Measurements from ENCODE around the gene CPSF3. TPM values are rescaled to one million over a fixed set of nuclear protein-coding genes. Genes with fewer than 3 reads are reported as not detected.

The CPSF3 gene
- total RNA-seq (2014; rRNA removed; shearing (Covaris generic)) (34.0 and 39.6 TPM in 2 replicates), polyA plus RNA-seq (2016; fragmentation: Nextera tagmentation; extraction: Ambion mirVana) (37.7 and 40.3 TPM in 2 replicates)

DNA sequence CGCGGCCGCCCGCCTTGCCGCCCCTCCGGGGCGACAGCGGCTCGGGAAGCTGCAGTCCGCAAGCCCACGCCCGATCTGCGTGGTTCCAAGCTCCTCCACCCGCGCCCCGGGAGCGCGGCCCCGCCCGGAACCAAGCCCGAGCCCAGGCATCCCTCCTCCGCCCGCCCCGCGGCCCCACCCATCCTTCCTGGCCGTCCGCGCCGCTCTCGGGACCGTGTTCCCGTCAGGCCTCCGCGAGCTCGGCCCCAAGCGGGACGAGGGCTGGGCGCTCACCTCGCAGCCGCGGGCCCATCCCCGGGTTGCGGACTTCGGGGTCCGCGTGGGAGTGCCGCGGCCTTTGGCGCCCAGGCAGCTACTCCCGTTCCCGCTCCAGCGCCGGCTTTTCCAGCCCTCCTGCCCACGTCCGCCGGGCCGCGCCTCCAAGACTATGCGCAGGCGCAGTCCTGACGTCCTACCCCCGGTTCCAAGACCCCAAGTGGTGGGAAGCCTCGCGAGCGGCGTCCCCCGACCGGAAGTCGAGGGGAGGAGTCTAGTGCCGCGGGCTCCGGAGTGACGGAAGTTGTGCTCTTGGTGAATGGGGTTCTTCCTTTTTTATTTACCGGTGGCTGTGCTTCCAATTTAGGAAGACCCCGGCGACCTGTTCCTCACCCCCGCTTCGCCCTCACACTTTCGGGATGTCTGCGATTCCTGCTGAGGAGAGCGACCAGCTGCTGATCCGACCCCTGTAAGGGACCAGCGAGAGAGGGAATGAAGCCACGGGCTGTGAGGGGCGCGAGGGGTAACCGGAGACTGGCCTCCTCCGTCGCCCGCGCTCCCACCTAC is at the start of gene CPSF3, which contains the start of gene ITGB1BP1:
Gene CPSF3 (plus strand): TSS at position 555 of the 822 bp plus-strand sequence. CDS start 120 bp downstream, at position 675.
Gene ITGB1BP1 (minus strand): TSS at position 429 of the 822 bp plus-strand sequence. CDS start 4,831 bp downstream, outside the sequence.
- Histone ChIP-seq H3K4me3 (peak within 1 kb of the TSS; percentile 98), H3K79me2 (ENCODE audit: insufficient read depth) (peaks cover 90% of the 10 kb centered on the region), H3K9ac (peak within 1 kb of the TSS; percentile 96), H3F3A (ENCODE audit: insufficient read depth) (no peaks in the 10 kb centered on the region), H3K4me1 (ENCODE audit: insufficient read depth) (peaks cover 15% of the 10 kb centered on the region), H4K20me1 (ENCODE audit: insufficient read depth) (no peaks in the 10 kb centered on the region), H3K4me2 (ENCODE audit: unreplicated experiment) (peak within 1 kb of the TSS; percentile 95), H2AFZ (peak within 1 kb of the TSS; percentile 96), H3K27me3 (replicated peaks; ENCODE audit: insufficient read depth) (no peaks in the 10 kb centered on the region), H3K9me2 (ENCODE audit: insufficient read depth) (no peaks in the 10 kb centered on the region), H3K9me3 (ENCODE audit: low read depth) (no peaks in the 10 kb centered on the region), H3K36me3 (ENCODE audit: low read depth) (no peaks in the 10 kb centered on the region), H3K27ac (peak within 1 kb of the TSS; percentile 83)
- TF ChIP-seq EZH2 (IDR thresholded peaks at IDR 0.05; ENCODE audit: insufficient read depth, poor library complexity, severe bottlenecking): no peak
- TF ChIP-seq EZH2phosphoT487 (IDR thresholded peaks at IDR 0.05; ENCODE audit: insufficient read depth, low read depth): no peak
- DNase-seq: peak; percentile 99
- WGBS, 2 experiments (ENCODE audit: low coverage in 1 of 2, low lambda C conversion rate in 2 of 2, missing lambda C conversion rate in 2 of 2): 1 to 3% methylated on average over 58 to 73 of the region's 91 CpGs
- in situ Hi-C loops (cut with MboI): no loop called here

DNA sequence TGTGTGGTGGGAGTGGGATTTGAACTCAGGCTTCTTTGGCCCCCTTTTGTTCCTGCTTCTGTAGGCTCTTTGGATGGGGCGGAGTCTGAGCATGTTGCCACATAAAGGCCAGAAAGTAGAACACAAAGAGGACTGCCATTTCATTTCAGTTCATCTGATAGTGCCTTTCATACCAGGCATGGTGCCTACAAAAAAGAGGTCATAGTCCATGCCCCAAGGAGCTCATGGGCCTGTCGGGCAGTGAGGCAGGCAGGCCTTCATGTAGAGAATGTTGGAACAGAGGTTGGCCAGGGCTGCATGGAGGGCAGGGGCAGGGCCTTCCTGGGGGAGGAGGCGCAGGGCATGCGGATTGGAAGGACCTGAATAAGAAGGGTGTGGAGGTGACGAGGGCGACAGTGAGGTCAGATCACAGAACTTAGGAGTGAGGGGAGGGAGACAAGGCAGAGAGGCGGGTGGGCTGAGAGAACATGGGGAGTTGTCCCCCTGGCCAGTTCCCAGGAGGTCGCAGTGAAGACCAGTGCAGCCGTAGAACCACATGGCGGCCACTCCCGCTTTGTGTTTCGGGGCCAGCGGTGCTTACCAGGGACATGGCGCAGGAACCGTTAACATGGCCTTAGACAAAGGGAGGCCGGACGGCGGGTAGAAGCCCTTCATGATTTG is 49.3 kb upstream of the CPSF3 start:
- 95% methylated on average over 14 to 18 of the region's 18 CpGs for WGBS, 2 experiments (ENCODE audit: low coverage in 1 of 2, low lambda C conversion rate in 2 of 2, missing lambda C conversion rate in 2 of 2)
- H3K9me3 ChIP-seq (ENCODE audit: low read depth): no peaks in the 10 kb centered on the region

DNA sequence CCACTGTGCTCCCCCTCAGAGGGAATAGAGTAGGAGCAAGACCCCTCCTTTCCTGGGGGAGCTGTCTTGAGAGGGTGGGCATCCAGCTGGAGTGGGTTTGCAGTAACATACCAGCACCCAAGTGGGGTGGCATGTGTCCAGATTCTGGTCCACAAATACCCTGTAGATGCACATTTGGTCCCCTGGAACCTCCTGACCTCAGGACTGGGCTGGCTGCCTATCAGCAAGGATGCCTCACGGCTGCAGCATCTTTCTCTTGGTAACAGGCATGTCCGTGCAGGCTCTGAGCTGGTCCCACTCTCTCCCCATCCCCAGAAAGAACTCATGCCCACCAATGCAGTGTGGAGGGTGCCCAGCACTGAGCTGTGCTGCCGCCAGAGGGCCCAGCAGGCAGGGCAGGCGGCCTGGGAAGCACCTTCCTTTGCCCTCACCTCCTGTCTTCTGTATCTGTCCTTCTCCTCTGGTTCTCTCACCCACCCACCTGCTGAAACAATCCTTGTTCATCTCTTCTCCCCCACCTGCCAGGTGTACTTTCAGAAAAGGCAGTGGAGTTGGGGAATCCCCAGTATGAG is 47.5 kb upstream of the CPSF3 start:
- DNase-seq: no peak
- H3K27me3 ChIP-seq (replicated peaks; ENCODE audit: insufficient read depth): no peaks in the 10 kb centered on the region
- H3F3A ChIP-seq (ENCODE audit: insufficient read depth): peaks cover 54% of the 10 kb centered on the region
- no peak overlapping the region for H3K4me3 ChIP-seq
- WGBS, 2 experiments (ENCODE audit: low coverage in 1 of 2, low lambda C conversion rate in 2 of 2, missing lambda C conversion rate in 2 of 2): 80 to 84% methylated on average over 4 of the region's 4 CpGs
- H3K9ac ChIP-seq: no peak overlapping the region
- peaks cover 30% of the 10 kb centered on the region for H3K36me3 ChIP-seq (ENCODE audit: low read depth)
- no peaks in the 10 kb centered on the region for H3K9me3 ChIP-seq (ENCODE audit: low read depth)
- no peak overlapping the region for H3K4me2 ChIP-seq (ENCODE audit: unreplicated experiment)
- in situ Hi-C loops (cut with MboI): no loop called here
- H4K20me1 ChIP-seq (ENCODE audit: insufficient read depth): no peaks in the 10 kb centered on the region
- H3K9me2 ChIP-seq (ENCODE audit: insufficient read depth): no peaks in the 10 kb centered on the region
- no peak for TF ChIP-seq EZH2 (IDR thresholded peaks at IDR 0.05; ENCODE audit: insufficient read depth, poor library complexity, severe bottlenecking)
- TF ChIP-seq EZH2phosphoT487 (IDR thresholded peaks at IDR 0.05; ENCODE audit: insufficient read depth, low read depth): no peak
- peaks cover 35% of the 10 kb centered on the region for H3K4me1 ChIP-seq (ENCODE audit: insufficient read depth)
- H3K79me2 ChIP-seq (ENCODE audit: insufficient read depth): peaks cover 48% of the 10 kb centered on the region
- no peak overlapping the region for H3K27ac ChIP-seq
- H2AFZ ChIP-seq: no peak overlapping the region

More for the DNA sequence above, 49.3 kb upstream of the CPSF3 start:
- in situ Hi-C loops (cut with MboI): no loop called here
- no peak for DNase-seq
- Histone ChIP-seq H3K9me2 (ENCODE audit: insufficient read depth) (no peaks in the 10 kb centered on the region), H3K36me3 (ENCODE audit: low read depth) (peaks cover 26% of the 10 kb centered on the region), H3K4me1 (ENCODE audit: insufficient read depth) (peaks cover 33% of the 10 kb centered on the region), H3K27me3 (replicated peaks; ENCODE audit: insufficient read depth) (no peaks in the 10 kb centered on the region), H3K27ac (no peak overlapping the region), H3F3A (ENCODE audit: insufficient read depth) (peaks cover 54% of the 10 kb centered on the region), H3K4me3 (no peak overlapping the region), H4K20me1 (ENCODE audit: insufficient read depth) (no peaks in the 10 kb centered on the region), H3K4me2 (ENCODE audit: unreplicated experiment) (no peak overlapping the region), H2AFZ (no peak overlapping the region), H3K79me2 (ENCODE audit: insufficient read depth) (peaks cover 46% of the 10 kb centered on the region), H3K9ac (no peak overlapping the region)
- TF ChIP-seq EZH2 (IDR thresholded peaks at IDR 0.05; ENCODE audit: insufficient read depth, poor library complexity, severe bottlenecking) (no peak), EZH2phosphoT487 (IDR thresholded peaks at IDR 0.05; ENCODE audit: insufficient read depth, low read depth) (no peak)

DNA sequence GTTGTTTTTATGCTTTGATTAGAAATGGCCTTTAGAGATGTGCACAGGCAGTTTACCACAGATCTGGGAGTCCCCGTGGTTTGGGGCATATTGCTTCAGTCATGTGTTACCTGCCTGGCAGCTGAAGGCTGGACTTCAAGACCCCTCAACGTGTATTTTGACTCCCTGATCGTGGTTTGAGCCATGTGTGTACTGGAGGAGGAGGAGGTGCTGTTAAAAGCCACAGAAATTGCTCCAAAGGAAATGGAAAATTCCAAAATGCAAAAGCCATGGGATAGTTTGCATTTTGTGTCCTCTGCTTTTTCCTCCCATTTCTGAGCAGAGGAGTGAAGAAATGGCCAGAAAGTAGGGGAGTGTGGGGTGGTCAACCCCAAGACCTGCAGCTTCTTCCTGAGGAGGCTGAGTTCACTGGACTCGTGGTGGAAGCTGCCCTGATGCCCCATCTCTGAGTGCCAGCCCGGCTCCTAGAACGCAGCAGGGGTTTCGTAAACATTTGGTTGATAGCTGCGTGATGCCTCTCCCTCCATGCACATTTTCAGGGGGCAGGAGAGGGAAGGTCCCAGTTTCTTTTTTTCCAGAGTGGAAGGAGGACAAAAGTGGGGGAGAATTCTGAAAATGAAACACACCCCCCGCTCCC is 45.9 kb upstream of the CPSF3 start:
- no peaks in the 10 kb centered on the region for H4K20me1 ChIP-seq (ENCODE audit: insufficient read depth)
- 0 out of 2 replicates have a peak overlapping the region, but pooled peaks have one; percentile 33 for H3K9ac ChIP-seq
- peaks cover 49% of the 10 kb centered on the region for H3K79me2 ChIP-seq (ENCODE audit: insufficient read depth)
- H3K36me3 ChIP-seq (ENCODE audit: low read depth): peaks cover 27% of the 10 kb centered on the region
- no peak for TF ChIP-seq EZH2 (IDR thresholded peaks at IDR 0.05; ENCODE audit: insufficient read depth, poor library complexity, severe bottlenecking)
- no peak for TF ChIP-seq EZH2phosphoT487 (IDR thresholded peaks at IDR 0.05; ENCODE audit: insufficient read depth, low read depth)
- in situ Hi-C loops (cut with MboI): no loop called here
- peaks cover 54% of the 10 kb centered on the region for H3F3A ChIP-seq (ENCODE audit: insufficient read depth)
- H3K27ac ChIP-seq: peak overlapping the region; percentile 45
- no peak overlapping the region for H2AFZ ChIP-seq
- H3K9me3 ChIP-seq (ENCODE audit: low read depth): no peaks in the 10 kb centered on the region
- no peak for DNase-seq
- no peak overlapping the region for H3K4me2 ChIP-seq (ENCODE audit: unreplicated experiment)
- no peak overlapping the region for H3K4me3 ChIP-seq
- H3K27me3 ChIP-seq (replicated peaks; ENCODE audit: insufficient read depth): no peaks in the 10 kb centered on the region
- 76 to 81% methylated on average over 9 of the region's 9 CpGs for WGBS, 2 experiments (ENCODE audit: low coverage in 1 of 2, low lambda C conversion rate in 2 of 2, missing lambda C conversion rate in 2 of 2)
- H3K4me1 ChIP-seq (ENCODE audit: insufficient read depth): peaks cover 33% of the 10 kb centered on the region
- H3K9me2 ChIP-seq (ENCODE audit: insufficient read depth): no peaks in the 10 kb centered on the region

All from GM23248 (cell line).